ENCODE data around the gene CAVIN2. TPM values are rescaled to one million over a fixed set of nuclear protein-coding genes. Genes with fewer than 3 reads are reported as not detected.

The CAVIN2 gene
- total and polyA plus RNA-seq, 9 of the 15 experiments (the other 6 are each of a cell fraction or from before 2014, with no cell fraction given), result 20.6 to 92.4 (median 69.0) TPM

DNA sequence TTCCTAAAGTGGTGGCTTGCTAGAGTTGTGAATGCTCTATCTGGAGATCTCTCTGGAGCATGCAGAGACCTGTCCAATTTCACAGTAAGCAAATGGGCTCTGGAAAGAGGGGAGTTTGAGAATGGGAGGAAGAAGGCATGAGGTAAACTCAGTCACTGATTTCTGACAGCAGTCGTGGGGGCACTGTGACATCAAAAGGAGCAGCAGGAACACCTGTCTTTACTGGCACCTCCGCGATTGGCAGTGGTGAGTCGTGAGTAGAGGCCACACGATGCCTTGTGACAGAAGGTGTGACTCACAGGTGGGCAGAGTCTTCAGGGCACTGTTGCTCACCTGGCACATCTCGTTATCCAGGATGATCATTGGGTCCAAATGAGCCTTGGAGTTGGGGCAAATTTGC lies 38.8 kb upstream of the CAVIN2 start:
- BruUV-seq (replicated peaks), result no TSS peak
- Histone ChIP-seq H3K4me3 (no peak overlapping the region), H3K27ac (ENCODE audit: extremely low read depth, low read depth, low read length) (no peak overlapping the region), H3K27me3 (ENCODE audit: control insufficient read depth in 2 of 2, insufficient read depth in 2 of 2, low read length in 2 of 2) (no peaks in the 10 kb centered on the region), H2AFZ (ENCODE audit: low read depth, low read length) (no peak overlapping the region), H3K79me2 (ENCODE audit: control insufficient read depth, insufficient read depth, low read length) (0 out of 3 replicates have a peak, but pooled peaks cover 4% of the 10 kb centered on the region), H3K9me3 (replicated peaks; ENCODE audit: control insufficient read depth, insufficient read depth, low read depth, low read length) (no peaks in the 10 kb centered on the region), H3K4me1 (replicated peaks in 1 of 2; ENCODE audit: control insufficient read depth in 2 of 2, insufficient read depth in 2 of 2, low read length in 2 of 2) (peaks cover 0 to 5% of the 10 kb centered on the region in 2 experiments; a peak in 2 of 5 replicates), H3K36me3 (ENCODE audit: control insufficient read depth, insufficient read depth, low read length) (no peaks in the 10 kb centered on the region), H3K4me2 (ENCODE audit: insufficient read depth, low read length) (no peak overlapping the region), H4K20me1 (replicated peaks; ENCODE audit: control insufficient read depth, insufficient read depth, low read length) (no peaks in the 10 kb centered on the region), H3K9me1 (ENCODE audit: control insufficient read depth, insufficient read depth, low read length) (no peaks in the 10 kb centered on the region), H3K9ac (ENCODE audit: insufficient read depth in 1 of 2, low read depth in 2 of 2, low read length in 2 of 2) (no peak overlapping the region)
- WGBS (ENCODE audit: insufficient coverage, low coverage, missing lambda C conversion rate), result 88% methylated on average over 6 of the region's 6 CpGs
- POLR2A ChIA-PET, result no interaction called here
- in situ Hi-C loops (cut with MboI) (no loop called here), intact Hi-C loops (cut with micrococcal nuclease) (no loop called here)
- DNase-seq (ENCODE audit: extremely low read depth in 1 of 4, low spot score in 3 of 4) (no peak), ATAC-seq (no peak), FAIRE-seq (no peak)
- TF ChIP-seq ZNF41 (CRISPR knock-in tag; conservative IDR thresholded peaks at IDR 0.05) (no peak), ZBTB8A (IDR thresholded peaks at IDR 0.05; ENCODE audit: partially characterized antibody) (no peak), ZZZ3 (IDR thresholded peaks at IDR 0.05) (no peak), CBX3 (IDR thresholded peaks at IDR 0.05; ENCODE audit: borderline replicate concordance in 1 of 2, low read length in 2 of 2) (no peak), NCOA4 (IDR thresholded peaks at IDR 0.05; ENCODE audit: partially characterized antibody) (no peak)
- CTCF ChIA-PET (ENCODE audit: low intra/inter-chr PET ratio), result no interaction called here

DNA sequence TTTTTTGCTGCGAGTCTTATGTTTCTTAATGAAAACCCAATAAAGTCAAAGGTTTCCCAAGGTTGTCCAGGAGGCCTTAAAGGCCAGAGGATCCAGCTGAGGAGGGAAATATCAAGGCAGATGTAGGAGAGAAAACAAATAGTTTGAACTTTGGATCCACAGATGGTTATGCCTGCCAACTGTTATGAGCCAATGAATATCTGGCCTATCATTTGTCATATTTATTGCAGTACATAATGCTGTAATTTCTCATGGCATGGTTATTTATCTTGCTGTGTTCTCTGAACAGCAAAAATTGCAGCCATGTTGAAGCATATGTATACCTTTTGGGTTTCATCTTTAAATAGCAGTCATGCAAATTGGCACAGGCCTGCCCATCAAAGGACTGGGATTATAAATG lies 38.2 kb upstream of the CAVIN2 start:
- WGBS (ENCODE audit: insufficient coverage, low coverage, missing lambda C conversion rate), result 0% methylated on average over 1 of the region's 1 CpG
- H3K4me1 ChIP-seq (replicated peaks in 1 of 2; ENCODE audit: control insufficient read depth in 2 of 2, insufficient read depth in 2 of 2, low read length in 2 of 2), result peaks cover 0 to 5% of the 10 kb centered on the region in 2 experiments; a peak in 2 of 5 replicates
- H3K9me1 ChIP-seq (ENCODE audit: control insufficient read depth, insufficient read depth, low read length), result no peaks in the 10 kb centered on the region
- ATAC-seq, result no peak
- 0 out of 3 replicates have a peak, but pooled peaks cover 4% of the 10 kb centered on the region for H3K79me2 ChIP-seq (ENCODE audit: control insufficient read depth, insufficient read depth, low read length)
- no peak for FAIRE-seq
- H4K20me1 ChIP-seq (replicated peaks; ENCODE audit: control insufficient read depth, insufficient read depth, low read length), result no peaks in the 10 kb centered on the region
- no peak for TF ChIP-seq SREBF2 (CRISPR knock-in tag; IDR thresholded peaks at IDR 0.05)
- BruUV-seq (replicated peaks), result no TSS peak
- in situ Hi-C loops (cut with MboI) (no loop called here), intact Hi-C loops (cut with micrococcal nuclease) (no loop called here)
- no peak for DNase-seq (ENCODE audit: extremely low read depth in 1 of 4, low spot score in 3 of 4)
- POLR2A ChIA-PET, result no interaction called here
- H3K4me3 ChIP-seq, result no peak overlapping the region
- no peak overlapping the region for H2AFZ ChIP-seq (ENCODE audit: low read depth, low read length)
- CTCF ChIA-PET (ENCODE audit: low intra/inter-chr PET ratio), result no interaction called here
- H3K9me3 ChIP-seq (replicated peaks; ENCODE audit: control insufficient read depth, insufficient read depth, low read depth, low read length), result no peaks in the 10 kb centered on the region
- no peaks in the 10 kb centered on the region for H3K36me3 ChIP-seq (ENCODE audit: control insufficient read depth, insufficient read depth, low read length)
- no peaks in the 10 kb centered on the region for H3K27me3 ChIP-seq (ENCODE audit: control insufficient read depth in 2 of 2, insufficient read depth in 2 of 2, low read length in 2 of 2)
- no peak overlapping the region for H3K9ac ChIP-seq (ENCODE audit: insufficient read depth in 1 of 2, low read depth in 2 of 2, low read length in 2 of 2)
- no peak overlapping the region for H3K27ac ChIP-seq (ENCODE audit: extremely low read depth, low read depth, low read length)
- no peak overlapping the region for H3K4me2 ChIP-seq (ENCODE audit: insufficient read depth, low read length)

All from K562 (cell line).